Measurements from ENCODE around the gene CCDC68.

DNA sequence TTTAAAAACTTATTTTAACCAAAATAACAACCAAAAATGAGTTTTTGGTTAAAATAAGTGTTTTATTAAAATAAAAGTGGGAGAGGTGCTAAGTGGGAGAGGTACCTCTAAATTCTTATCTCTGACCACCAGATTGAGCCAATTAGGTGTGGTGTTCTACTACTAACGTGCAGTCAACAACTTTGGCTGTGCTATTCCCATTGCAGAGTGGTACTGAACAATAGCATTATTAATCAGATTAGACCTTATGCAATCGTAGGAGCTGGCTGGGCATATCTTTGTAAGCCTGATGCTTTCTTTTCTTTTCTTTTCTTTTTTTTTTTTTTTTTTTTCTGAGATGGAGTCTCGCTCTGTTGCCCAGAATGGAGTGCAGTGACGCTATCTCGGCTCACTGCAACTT, 92.1 kb downstream of the CCDC68 start:
- no peak for TF ChIP-seq EZH2 (IDR thresholded peaks at IDR 0.05; ENCODE audit: low read length, missing control alignments)
- TF ChIP-seq, protein P1, sequence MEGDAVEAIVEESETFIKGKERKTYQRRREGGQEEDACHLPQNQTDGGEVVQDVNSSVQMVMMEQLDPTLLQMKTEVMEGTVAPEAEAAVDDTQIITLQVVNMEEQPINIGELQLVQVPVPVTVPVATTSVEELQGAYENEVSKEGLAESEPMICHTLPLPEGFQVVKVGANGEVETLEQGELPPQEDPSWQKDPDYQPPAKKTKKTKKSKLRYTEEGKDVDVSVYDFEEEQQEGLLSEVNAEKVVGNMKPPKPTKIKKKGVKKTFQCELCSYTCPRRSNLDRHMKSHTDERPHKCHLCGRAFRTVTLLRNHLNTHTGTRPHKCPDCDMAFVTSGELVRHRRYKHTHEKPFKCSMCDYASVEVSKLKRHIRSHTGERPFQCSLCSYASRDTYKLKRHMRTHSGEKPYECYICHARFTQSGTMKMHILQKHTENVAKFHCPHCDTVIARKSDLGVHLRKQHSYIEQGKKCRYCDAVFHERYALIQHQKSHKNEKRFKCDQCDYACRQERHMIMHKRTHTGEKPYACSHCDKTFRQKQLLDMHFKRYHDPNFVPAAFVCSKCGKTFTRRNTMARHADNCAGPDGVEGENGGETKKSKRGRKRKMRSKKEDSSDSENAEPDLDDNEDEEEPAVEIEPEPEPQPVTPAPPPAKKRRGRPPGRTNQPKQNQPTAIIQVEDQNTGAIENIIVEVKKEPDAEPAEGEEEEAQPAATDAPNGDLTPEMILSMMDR (conservative IDR thresholded peaks at IDR 0.05 in 1 of 2, IDR thresholded peaks at IDR 0.05 in 1 of 2; ENCODE audit: low read depth in 1 of 2, low read length in 2 of 2), result no peak
